Endodermal cell (in vitro differentiated cells): ENCODE data around the gene KCNMA1. TPM values are rescaled to one million over a fixed set of nuclear protein-coding genes. Genes with fewer than 3 reads are reported as not detected.

Experiments
- DNase-seq: peaks from one replicate; pipeline ENCODE4 v3.0.0-alpha.2; 2017
- H3K27ac ChIP-seq: 2 replicates; pipeline ENCODE4 v1.5.1; 2013; ENCODE audit warnings: mild to moderate bottlenecking, low read depth, low read length, moderate library complexity
- H3K27me3 ChIP-seq: 2 replicates; pipeline ENCODE4 v1.6.1; 2013; ENCODE audit warnings: mild to moderate bottlenecking, low read length, moderate library complexity; ENCODE audit not compliant: insufficient read depth, control insufficient read depth, poor library complexity, severe bottlenecking
- H3K36me3 ChIP-seq: 2 replicates; pipeline ENCODE4 v1.7.0; 2013; ENCODE audit warnings: mild to moderate bottlenecking, low read length, moderate library complexity; ENCODE audit not compliant: control insufficient read depth, insufficient read depth
- H3K4me1 ChIP-seq: one replicate; pipeline ENCODE4 v1.7.0; 2013; ENCODE audit warnings: low read length; ENCODE audit not compliant: control insufficient read depth, insufficient read depth
- H3K4me3 ChIP-seq: 2 replicates; pipeline ENCODE4 v1.5.1; 2013; ENCODE audit warnings: mild to moderate bottlenecking, low read length, moderate library complexity
- H3K9ac ChIP-seq: 2 replicates; pipeline ENCODE4 v1.6.1; 2013; ENCODE audit warnings: mild to moderate bottlenecking, low read length, moderate library complexity; ENCODE audit not compliant: poor library complexity, severe bottlenecking; ENCODE audit errors: extremely low read depth
- H3K9me3 ChIP-seq: 2 replicates; pipeline ENCODE4 v1.6.1; 2013; ENCODE audit warnings: mild to moderate bottlenecking, low read length, moderate library complexity; ENCODE audit not compliant: control insufficient read depth
- H3K27ac Mint-ChIP-seq: 2 replicates; pipeline ENCODE4 v1.8.0; 2020; ENCODE audit warnings: mixed read lengths
- H3K27me3 Mint-ChIP-seq: 2 replicates; pipeline ENCODE4 v1.8.0; 2021; ENCODE audit warnings: mild to moderate bottlenecking, mixed read lengths; ENCODE audit not compliant: insufficient read depth
- H3K36me3 Mint-ChIP-seq: 2 replicates; pipeline ENCODE4 v1.8.0; 2020; ENCODE audit warnings: low read depth, mixed read lengths
- H3K4me1 Mint-ChIP-seq: 2 replicates; pipeline ENCODE4 v1.8.0; 2020; ENCODE audit warnings: mixed read lengths
- H3K4me3 Mint-ChIP-seq: 2 replicates; pipeline ENCODE4 v1.8.0; 2020; ENCODE audit warnings: mild to moderate bottlenecking, moderate library complexity, mixed read lengths
- H3K9me3 Mint-ChIP-seq: 2 replicates; pipeline ENCODE4 v1.8.0; 2020; ENCODE audit warnings: mild to moderate bottlenecking, mixed read lengths
- WGBS, 2 experiments: methylation state at CpG; one replicate each; pipeline versions ENCODE4 v1.1.5 to v1.1.7; 2013; ENCODE audit warnings: missing lambda C conversion rate in 2 of 2, mixed read lengths in 1 of 2; ENCODE audit not compliant: insufficient coverage in 1 of 2, insufficient read length in 1 of 2; 5-methylcytosine and 5-hydroxymethylcytosine counted together
- total RNA-seq, 2 donors: library from RNA; stranded (reverse); fragmentation: NEBNext Ultra II Directional in 1 of 2; extraction: Animal tissue kit (Norgen Biotek cat#: 25700) in 1 of 2; gene quantifications; 2 replicates in 1 of 2; 3 replicates in 1 of 2; pipeline ENCODE4 v1.2.1, GENCODE V29; 2021
- TF ChIP-seq, protein P1 (sequence below): fragments of 200-600 bp; sonication (generic); conservative IDR thresholded peaks from 2 replicates; pipeline ENCODE4 v1.5.0; 2021; ENCODE audit warnings: antibody characterized with exemption, mild to moderate bottlenecking

The KCNMA1 gene
- total RNA-seq, 2 donors from 2014 or later = 0.55 to 1.3 TPM

DNA sequence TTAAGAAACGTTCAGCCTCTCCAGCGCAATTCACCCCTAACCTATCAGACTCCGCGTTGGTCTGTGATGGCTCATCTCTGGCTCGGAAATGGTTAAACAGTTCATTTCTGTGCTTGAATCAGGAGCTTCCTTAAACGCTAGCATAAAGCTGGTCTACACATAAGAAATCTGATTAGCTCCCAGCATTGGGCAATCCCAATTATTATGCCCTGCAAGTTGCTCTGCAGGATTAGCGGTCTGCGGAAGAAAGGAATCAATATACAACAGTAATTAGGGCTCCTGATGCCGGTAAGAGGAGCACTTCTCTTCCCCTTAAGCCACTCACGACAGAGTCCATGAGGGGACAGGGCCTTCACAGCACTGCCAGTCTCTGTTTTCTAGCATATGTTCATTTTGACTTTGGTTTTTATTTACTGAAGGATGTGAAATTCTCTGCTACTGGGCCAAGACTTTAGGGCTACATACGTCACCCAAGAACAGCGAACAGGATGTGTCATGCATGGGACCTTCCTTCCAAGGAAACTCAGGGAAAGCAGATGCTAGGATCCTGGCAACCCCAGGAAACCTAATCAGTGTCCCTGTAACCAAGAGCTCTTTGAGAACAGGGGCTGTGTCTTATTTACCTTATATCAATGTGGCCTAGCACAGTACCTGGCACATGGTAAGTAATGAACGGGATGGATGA is 324.4 kb downstream of the KCNMA1 start:
- 92 to 99% methylated on average over 11 to 13 of the region's 13 CpGs for WGBS, 2 experiments
- Mint-ChIP-seq H3K27me3 (peaks cover 29% of the 10 kb centered on the region), H3K4me3 (no peak overlapping the region), H3K36me3 (no peaks in the 10 kb centered on the region), H3K9me3 (no peaks in the 10 kb centered on the region), H3K27ac (no peak overlapping the region), H3K4me1 (peaks cover 18% of the 10 kb centered on the region)
- H3K9ac ChIP-seq = no peak overlapping the region
- peaks cover 9% of the 10 kb centered on the region for H3K27me3 ChIP-seq
- no peaks in the 10 kb centered on the region for H3K4me1 ChIP-seq
- DNase-seq = no peak
- TF ChIP-seq, protein P1, sequence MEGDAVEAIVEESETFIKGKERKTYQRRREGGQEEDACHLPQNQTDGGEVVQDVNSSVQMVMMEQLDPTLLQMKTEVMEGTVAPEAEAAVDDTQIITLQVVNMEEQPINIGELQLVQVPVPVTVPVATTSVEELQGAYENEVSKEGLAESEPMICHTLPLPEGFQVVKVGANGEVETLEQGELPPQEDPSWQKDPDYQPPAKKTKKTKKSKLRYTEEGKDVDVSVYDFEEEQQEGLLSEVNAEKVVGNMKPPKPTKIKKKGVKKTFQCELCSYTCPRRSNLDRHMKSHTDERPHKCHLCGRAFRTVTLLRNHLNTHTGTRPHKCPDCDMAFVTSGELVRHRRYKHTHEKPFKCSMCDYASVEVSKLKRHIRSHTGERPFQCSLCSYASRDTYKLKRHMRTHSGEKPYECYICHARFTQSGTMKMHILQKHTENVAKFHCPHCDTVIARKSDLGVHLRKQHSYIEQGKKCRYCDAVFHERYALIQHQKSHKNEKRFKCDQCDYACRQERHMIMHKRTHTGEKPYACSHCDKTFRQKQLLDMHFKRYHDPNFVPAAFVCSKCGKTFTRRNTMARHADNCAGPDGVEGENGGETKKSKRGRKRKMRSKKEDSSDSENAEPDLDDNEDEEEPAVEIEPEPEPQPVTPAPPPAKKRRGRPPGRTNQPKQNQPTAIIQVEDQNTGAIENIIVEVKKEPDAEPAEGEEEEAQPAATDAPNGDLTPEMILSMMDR = no peak
- H3K36me3 ChIP-seq = no peaks in the 10 kb centered on the region
- no peak overlapping the region for H3K4me3 ChIP-seq
- no peaks in the 10 kb centered on the region for H3K9me3 ChIP-seq
- no peak overlapping the region for H3K27ac ChIP-seq

DNA sequence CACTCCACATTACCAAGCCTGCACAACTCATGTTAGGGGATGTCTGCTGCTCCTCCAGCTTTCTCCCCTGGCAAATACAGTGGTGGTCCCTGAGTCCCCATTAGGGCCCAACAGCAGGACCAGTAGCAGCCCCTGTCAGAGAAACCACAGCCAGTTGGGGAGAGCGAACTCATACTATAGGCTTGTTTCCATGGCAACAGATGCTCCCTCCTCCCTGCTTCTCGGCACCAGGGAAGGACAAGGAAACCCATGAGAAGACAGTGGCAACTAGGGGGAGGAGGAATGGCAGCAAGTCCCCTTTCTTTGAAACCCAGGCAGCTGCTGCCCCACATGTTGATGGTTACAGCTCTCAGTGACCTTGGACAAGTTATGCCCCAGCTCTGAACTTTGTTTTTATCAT is 326.4 kb downstream of the KCNMA1 start:
- no peaks in the 10 kb centered on the region for H3K9me3 Mint-ChIP-seq
- Histone ChIP-seq H3K9me3 (no peaks in the 10 kb centered on the region), H3K4me3 (no peak overlapping the region), H3K4me1 (no peaks in the 10 kb centered on the region), H3K36me3 (no peaks in the 10 kb centered on the region), H3K27me3 (peaks cover 13% of the 10 kb centered on the region), H3K9ac (no peak overlapping the region), H3K27ac (no peak overlapping the region)
- peaks cover 32% of the 10 kb centered on the region for H3K27me3 Mint-ChIP-seq
- peaks cover 18% of the 10 kb centered on the region for H3K4me1 Mint-ChIP-seq
- 69% methylated on average over 2 of the region's 2 CpGs; no CpG with 5 or more reads in 1 of the 2 experiments for WGBS, 2 experiments
- H3K27ac Mint-ChIP-seq = no peak overlapping the region
- TF ChIP-seq, protein P1 = no peak
- no peaks in the 10 kb centered on the region for H3K36me3 Mint-ChIP-seq
- DNase-seq = peak; percentile 66
- no peak overlapping the region for H3K4me3 Mint-ChIP-seq

DNA sequence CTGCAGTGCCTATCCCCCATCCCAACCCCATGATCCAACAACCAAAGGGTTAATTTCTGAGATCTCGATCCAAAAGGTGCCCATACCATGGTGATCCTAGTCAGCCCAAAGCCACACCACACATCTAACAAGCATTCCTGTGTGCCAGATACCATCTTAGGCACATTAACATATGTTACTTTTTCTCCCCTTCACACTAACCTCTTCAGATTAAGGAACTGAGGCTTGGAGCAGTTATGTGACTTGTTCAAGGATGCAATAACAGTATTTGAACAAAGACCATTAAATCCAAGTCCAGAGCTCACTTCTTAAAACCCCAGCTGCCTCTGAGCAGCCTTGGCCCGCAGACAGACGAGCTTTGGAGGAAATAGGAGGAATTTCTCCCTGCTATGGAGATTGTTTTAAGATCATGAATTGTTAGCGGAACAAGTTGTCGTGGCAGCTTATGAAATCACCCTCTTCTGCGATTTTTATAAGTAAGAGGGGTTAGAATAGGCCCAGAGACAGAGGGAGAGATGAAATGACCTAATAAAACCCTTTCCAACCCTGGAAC is 327.2 kb downstream of the KCNMA1 start:
- no peaks in the 10 kb centered on the region for H3K36me3 ChIP-seq
- peaks cover 17% of the 10 kb centered on the region for H3K27me3 ChIP-seq
- peaks cover 36% of the 10 kb centered on the region for H3K27me3 Mint-ChIP-seq
- H3K4me1 ChIP-seq = no peaks in the 10 kb centered on the region
- H3K9ac ChIP-seq = no peak overlapping the region
- no peaks in the 10 kb centered on the region for H3K36me3 Mint-ChIP-seq
- no peak overlapping the region for H3K27ac Mint-ChIP-seq
- no peak overlapping the region for H3K27ac ChIP-seq
- no peak overlapping the region for H3K4me3 ChIP-seq
- H3K9me3 Mint-ChIP-seq = no peaks in the 10 kb centered on the region
- no peak for DNase-seq
- TF ChIP-seq, protein P1 = no peak
- H3K4me3 Mint-ChIP-seq = no peak overlapping the region
- H3K4me1 Mint-ChIP-seq = peaks cover 18% of the 10 kb centered on the region
- H3K9me3 ChIP-seq = no peaks in the 10 kb centered on the region
- 83 to 88% methylated on average over 3 to 6 of the region's 6 CpGs for WGBS, 2 experiments
